MV-4-11 (cell line): Measurements from ENCODE around the gene ELAPOR1.
"Not testable (repeated sequence)": the region's sequence is repeated elsewhere in the genome, so short reads cannot be mapped to it uniquely, and the experiment has no call there.

ENCODE experiments used
- DNase-seq: peaks from one replicate; lab custom pipeline; 2025; lab: John Stamatoyannopoulos, UW

The ELAPOR1 gene

GRCh38 chr1:109137958-109138357, 24.0 kb downstream of the ELAPOR1 start:
- DNase-seq: no peak

DNA sequence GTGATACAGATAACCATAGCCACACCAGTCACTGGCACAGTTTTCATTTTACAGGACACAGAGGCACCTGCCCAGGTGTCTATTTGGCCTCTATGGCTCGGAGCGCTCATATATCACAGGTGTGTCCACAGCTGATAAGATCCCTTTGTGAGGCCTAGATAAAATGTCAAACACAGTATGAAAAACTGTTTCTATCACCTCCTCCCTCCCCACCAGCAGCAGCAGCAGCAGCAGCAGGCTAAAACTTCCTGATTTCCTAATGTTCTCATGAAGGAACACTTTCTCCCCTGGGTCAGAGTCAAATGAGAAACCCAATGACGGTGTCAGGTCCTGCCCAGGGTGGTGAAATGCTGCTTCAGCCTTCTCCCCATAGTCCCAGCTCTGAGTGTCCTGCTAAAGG, 24.4 kb downstream of the ELAPOR1 start:
- no peak for DNase-seq

GRCh38 chr1:109140392-109140791, 26.5 kb downstream of the ELAPOR1 start:
- no peak for DNase-seq

GRCh38 chr1:109142260-109142659, 28.3 kb downstream of the ELAPOR1 start:
- no peak for DNase-seq

DNA sequence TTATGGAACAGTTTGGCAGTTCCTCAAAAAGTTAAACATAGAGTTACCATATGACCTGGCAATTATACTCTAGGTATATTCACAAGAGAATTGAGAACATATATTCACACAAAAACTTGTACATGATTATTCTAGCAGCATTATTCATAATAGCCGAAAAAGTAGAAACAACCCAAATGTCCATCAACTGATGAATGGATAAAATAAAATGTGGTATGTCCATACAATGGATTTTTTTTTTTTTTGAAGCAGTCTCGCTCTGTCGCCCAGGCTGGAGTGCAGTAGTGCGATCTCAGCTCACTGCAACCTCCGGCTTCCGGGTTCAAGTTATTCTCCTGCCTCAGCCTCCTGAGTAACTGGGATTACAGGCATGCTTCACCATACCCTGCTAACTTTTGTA, 28.8 kb downstream of the ELAPOR1 start:
- DNase-seq: not testable (repeated sequence)

DNA sequence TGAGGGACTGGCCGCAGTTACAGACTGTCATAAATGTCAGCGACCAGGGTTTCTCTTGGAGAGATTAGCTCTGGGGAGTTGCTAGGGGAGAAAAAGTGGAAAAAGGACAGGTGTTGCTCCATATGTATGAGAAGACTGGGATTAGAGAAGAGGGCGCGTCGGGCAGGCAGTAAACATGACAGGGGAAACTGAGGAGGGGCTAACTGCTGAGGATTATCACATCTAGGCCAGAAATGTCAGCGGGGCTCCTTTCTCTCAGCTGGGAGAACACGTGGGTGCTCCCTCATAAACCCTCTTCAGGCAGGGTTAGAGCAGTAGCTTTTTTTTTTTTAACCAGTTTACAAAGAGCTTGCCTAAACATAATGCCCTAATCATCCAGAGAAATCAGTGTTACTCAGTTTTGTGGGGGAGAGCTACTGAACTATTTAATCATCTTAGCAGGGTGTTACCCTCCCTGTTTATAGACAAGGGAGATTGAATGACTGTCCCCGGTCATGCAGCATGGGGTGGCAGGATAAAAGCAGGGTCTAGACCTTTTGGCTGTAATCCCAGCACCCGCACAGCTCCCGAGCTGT, 35.2 kb downstream of the ELAPOR1 start:
- no peak for DNase-seq

DNA sequence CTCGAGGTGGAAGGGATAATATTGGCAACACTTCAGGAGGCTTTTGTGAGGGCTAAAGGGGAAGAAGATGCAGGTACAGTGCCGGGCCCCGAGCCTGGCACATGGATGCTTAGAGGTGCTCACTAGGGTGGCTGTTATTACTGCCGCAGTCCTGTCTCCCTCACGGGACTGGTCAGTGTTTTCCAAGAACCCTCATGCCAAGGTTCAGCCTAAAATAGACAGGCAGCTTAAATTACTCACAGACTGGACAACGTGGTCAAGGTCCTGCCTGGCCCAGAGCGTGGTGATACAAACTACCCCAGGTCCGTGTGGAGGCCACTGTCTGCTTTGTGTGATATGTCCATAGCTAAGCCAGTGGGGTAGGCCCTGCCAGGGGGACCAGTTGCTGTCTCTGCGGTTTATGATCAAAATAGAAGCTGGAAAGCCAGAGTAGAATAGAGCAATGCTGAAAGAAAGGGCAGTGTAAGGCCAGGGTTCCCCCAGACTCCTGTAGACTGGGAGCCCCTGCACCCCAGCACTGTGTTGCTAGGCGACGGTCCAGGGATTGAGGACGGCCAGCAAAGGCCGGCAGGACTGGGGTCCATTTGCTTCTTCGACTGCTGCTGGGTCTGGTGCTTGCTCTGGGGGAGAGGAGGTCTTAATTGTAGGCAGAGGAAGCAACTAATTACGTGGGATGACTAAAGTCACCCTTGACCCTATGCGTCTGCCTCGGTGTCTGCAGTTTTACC, 36.1 kb downstream of the ELAPOR1 start:
- DNase-seq: no peak

DNA sequence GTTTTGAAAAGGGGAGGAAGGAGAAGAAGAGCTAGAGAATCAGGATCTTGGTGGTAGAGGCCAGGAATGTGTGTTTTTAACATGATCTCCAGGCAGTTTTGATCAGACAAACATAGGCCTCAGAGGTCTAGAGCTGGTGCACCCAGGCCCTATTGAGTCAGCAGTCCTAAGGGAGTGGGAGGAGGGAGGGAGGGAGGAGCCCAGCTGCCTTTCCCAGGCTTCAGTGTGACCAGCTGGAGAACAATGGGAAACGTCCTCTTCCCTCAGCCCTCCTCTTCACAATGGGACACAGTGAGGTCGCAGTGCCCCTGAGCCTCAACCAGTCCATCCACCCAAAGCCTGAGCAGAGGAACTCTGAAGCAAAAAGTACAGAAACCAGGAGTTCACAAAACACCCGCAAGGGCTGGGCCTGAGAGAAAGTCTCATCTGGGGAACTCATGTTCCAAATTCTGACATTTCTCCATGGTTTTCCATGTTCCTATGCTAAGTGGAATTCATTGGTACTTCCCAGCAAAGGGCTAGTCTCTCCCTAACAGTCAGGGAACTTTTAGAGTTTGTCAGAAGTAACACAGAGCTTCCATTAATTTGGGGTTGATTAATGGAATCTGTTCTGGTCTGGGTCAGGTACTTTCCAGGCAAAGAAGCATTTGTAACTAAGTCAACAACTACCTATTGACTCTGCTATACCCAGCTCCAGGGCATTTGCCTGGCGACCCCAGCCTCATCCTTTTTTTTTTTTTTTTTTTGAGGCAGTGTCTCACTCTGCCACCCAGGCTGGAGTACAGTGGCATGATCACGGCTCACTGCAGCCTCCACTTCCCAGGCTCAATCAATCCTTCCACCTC, 37.5 kb downstream of the ELAPOR1 start:
- no peak for DNase-seq

DNA sequence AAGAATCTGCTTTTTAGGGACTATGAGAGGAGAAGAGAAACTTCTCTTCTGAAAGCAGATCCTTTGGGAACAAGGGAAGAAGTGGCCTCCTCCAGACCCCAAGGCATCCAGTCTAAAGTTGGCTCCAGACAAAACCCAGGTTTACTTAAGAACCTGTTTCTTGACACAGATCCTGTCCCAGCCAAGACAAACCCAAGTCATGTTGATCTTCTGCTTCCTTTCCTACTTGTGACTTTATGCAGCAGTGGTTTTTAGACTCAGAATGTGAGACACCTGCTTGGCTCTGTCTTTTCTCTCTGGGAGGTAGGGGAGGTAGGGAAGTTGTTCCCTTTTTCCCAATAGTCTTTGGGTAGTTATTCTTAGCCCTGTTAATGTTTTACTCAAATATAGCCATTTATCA, 38.3 kb downstream of the ELAPOR1 start:
- DNase-seq: no peak

GRCh38 chr1:109156916-109157385, 43.0 kb downstream of the ELAPOR1 start:
- no peak for DNase-seq

GRCh38 chr1:109158433-109158832, 44.5 kb downstream of the ELAPOR1 start:
- no peak for DNase-seq

DNA sequence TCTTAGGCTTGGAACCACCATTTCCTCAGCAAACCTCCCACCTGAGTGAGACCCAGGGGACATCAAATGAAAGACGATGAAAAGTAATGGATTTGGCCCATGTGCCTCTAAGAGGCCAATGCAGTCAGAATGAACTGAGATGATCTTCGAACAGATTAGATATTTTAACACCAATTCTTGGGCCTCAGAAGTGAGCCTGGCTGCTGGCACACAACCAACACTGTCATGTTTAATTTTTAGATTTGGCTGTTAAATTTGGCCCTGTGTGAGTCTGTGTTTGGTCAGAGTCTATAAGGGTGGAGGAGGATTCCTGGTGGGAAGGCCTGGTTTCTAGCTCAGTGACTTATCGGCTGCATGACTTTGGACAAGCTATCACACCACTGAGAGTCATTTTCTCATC, 45.4 kb downstream of the ELAPOR1 start:
- DNase-seq: no peak

DNA sequence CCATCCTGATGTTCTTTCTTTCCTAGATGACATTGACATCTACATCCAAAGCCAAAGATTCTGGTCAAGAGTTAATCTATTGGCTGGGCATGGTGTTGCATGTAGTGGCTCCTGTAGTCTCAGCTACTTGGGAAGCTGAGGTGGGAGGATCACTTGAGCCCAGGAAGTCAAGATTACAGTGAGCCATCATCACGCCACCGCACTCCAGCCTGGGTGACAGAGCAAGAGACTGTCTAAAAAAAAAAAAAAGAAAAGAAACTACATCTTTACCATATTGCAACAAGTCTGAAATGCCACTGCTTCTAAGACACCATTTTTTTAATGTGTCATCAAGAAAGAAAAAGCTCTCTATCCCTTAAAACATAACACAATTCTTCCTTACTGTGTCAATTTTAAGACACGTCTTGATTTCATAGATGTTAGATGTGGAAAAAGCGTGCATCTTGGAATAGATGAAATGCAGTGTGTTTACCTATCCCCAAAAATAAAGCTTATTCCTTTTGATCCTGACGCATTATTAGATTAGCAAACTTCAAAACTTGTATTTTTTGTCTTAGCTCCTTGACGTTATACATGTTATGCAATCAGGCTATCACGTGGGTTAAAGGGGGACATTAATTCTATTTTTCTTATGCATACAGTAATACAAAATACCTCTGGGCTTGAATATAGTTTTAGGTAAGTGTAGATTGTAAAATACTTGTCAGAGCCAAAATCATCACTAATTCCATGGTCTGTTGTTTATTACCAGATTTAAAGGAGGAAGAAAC, 46.3 kb downstream of the ELAPOR1 start:
- peak; percentile 61 for DNase-seq

- DNase-seq: peak; percentile 99
These were observed 48.1 kb downstream of the ELAPOR1 start for GRCh38 chr1:109161858-109162606.

DNA sequence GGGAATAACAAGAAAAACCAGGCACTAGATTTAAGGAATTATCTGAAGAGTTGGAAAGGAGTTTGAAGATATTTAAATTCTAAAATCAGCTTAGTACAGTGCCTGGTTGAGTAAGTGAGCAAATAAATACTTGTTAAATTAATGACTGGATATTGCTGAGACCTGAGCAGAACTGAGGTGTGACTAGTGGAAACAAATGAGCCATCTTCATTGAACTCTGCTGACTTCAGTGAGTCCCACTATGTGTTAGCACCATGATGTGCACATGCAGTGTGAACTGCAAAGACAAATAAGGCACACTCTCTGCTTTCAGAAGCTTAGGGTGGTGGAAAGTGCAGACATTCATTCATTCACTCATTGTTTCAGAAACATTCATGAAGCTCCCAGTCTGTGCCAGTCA, 48.7 kb downstream of the ELAPOR1 start:
- DNase-seq: no peak

GRCh38 chr1:109163551-109163950, 49.6 kb downstream of the ELAPOR1 start:
- DNase-seq: peak; percentile 22
